ENCODE measurements around the gene ATG4D. TPM values are rescaled to one million over a fixed set of nuclear protein-coding genes. Genes with fewer than 3 reads are reported as not detected.

ATG4D gene
- total RNA-seq, 1 experiment from 2014 or later = 59.4 TPM

DNA sequence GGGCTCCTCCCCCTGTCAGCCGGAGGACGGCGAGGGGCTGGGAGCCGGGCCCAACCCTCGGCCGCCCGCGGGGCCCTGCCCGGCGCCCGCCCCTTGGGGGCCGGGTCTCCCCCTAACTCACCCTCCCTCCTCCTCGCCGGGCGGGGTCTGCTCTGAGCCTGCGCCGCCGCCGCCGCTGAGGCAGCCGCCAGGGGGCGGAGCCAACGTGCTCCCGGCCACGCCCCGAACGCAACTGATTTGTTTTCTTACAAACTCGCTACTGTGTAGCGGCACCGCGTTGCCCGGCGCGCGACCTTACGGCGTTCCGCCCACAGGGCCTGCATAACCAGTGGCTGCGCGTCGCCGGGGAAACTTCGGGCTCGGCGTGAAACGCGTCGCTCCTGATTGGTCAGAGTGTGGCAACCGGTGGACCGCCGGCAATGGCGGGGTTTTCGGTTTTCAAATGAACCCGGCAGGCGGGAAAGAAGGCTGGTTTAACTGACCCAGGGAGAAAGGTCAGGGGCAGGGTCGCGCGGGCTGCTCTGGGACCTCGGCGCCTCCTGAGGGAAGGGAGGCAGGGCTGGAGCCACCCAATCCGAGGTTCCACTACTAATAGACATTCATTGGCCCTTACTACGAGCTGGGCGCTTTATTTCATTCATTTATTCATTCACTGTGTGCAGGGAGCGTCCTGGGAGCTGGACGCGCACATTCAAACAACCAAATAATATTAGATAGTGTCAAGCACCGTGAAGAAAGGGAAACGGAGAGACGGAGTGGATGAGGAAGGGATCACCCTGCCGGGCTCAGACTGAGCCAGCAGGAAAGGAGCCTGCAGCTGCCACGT, 25.3 kb downstream of the ATG4D start, which contains the start of gene CDKN2D (continued):
- TF ChIP-seq, protein P1, sequence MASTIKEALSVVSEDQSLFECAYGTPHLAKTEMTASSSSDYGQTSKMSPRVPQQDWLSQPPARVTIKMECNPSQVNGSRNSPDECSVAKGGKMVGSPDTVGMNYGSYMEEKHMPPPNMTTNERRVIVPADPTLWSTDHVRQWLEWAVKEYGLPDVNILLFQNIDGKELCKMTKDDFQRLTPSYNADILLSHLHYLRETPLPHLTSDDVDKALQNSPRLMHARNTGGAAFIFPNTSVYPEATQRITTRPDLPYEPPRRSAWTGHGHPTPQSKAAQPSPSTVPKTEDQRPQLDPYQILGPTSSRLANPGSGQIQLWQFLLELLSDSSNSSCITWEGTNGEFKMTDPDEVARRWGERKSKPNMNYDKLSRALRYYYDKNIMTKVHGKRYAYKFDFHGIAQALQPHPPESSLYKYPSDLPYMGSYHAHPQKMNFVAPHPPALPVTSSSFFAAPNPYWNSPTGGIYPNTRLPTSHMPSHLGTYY (CRISPR knock-in tag; IDR thresholded peaks at IDR 0.05) = no peak
- peak; percentile 79 for TF ChIP-seq GABPB1 (CRISPR knock-in tag; IDR thresholded peaks at IDR 0.05)
- TF ChIP-seq, protein P2, sequence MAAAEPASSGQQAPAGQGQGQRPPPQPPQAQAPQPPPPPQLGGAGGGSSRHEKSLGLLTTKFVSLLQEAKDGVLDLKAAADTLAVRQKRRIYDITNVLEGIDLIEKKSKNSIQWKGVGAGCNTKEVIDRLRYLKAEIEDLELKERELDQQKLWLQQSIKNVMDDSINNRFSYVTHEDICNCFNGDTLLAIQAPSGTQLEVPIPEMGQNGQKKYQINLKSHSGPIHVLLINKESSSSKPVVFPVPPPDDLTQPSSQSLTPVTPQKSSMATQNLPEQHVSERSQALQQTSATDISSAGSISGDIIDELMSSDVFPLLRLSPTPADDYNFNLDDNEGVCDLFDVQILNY (CRISPR knock-in tag; IDR thresholded peaks at IDR 0.05) = peak; percentile 59; the same call in 1 of the 2 replicates
- 0 out of 2 replicates have a peak, but pooled peaks have one; percentile 40 for TF ChIP-seq CREM (CRISPR knock-in tag; IDR thresholded peaks at IDR 0.05)
- no peak for TF ChIP-seq JUN (CRISPR knock-in tag; IDR thresholded peaks at IDR 0.05)
- TF ChIP-seq, protein P3, sequence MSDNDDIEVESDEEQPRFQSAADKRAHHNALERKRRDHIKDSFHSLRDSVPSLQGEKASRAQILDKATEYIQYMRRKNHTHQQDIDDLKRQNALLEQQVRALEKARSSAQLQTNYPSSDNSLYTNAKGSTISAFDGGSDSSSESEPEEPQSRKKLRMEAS (CRISPR knock-in tag; IDR thresholded peaks at IDR 0.05) = peak; percentile 76
- TF ChIP-seq, protein P4, sequence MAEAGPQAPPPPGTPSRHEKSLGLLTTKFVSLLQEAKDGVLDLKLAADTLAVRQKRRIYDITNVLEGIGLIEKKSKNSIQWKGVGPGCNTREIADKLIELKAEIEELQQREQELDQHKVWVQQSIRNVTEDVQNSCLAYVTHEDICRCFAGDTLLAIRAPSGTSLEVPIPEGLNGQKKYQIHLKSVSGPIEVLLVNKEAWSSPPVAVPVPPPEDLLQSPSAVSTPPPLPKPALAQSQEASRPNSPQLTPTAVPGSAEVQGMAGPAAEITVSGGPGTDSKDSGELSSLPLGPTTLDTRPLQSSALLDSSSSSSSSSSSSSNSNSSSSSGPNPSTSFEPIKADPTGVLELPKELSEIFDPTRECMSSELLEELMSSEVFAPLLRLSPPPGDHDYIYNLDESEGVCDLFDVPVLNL (CRISPR knock-in tag; IDR thresholded peaks at IDR 0.05; ENCODE audit: borderline replicate concordance, low read depth) = peak; percentile 96
- TF ChIP-seq ETV6 (CRISPR knock-in tag; IDR thresholded peaks at IDR 0.05) = 0 out of 2 replicates have a peak, but pooled peaks have one; percentile 7
- TF ChIP-seq, protein P5, sequence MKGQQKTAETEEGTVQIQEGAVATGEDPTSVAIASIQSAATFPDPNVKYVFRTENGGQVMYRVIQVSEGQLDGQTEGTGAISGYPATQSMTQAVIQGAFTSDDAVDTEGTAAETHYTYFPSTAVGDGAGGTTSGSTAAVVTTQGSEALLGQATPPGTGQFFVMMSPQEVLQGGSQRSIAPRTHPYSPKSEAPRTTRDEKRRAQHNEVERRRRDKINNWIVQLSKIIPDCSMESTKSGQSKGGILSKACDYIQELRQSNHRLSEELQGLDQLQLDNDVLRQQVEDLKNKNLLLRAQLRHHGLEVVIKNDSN (CRISPR knock-in tag; IDR thresholded peaks at IDR 0.05) = no peak
- TF ChIP-seq, protein P6, sequence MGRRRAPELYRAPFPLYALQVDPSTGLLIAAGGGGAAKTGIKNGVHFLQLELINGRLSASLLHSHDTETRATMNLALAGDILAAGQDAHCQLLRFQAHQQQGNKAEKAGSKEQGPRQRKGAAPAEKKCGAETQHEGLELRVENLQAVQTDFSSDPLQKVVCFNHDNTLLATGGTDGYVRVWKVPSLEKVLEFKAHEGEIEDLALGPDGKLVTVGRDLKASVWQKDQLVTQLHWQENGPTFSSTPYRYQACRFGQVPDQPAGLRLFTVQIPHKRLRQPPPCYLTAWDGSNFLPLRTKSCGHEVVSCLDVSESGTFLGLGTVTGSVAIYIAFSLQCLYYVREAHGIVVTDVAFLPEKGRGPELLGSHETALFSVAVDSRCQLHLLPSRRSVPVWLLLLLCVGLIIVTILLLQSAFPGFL (CRISPR knock-in tag; IDR thresholded peaks at IDR 0.05; ENCODE audit: borderline replicate concordance) = no peak
- TF ChIP-seq, protein P7, sequence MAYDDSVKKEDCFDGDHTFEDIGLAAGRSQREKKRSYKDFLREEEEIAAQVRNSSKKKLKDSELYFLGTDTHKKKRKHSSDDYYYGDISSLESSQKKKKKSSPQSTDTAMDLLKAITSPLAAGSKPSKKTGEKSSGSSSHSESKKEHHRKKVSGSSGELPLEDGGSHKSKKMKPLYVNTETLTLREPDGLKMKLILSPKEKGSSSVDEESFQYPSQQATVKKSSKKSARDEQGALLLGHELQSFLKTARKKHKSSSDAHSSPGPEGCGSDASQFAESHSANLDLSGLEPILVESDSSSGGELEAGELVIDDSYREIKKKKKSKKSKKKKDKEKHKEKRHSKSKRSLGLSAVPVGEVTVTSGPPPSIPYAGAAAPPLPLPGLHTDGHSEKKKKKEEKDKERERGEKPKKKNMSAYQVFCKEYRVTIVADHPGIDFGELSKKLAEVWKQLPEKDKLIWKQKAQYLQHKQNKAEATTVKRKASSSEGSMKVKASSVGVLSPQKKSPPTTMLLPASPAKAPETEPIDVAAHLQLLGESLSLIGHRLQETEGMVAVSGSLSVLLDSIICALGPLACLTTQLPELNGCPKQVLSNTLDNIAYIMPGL (CRISPR knock-in tag; IDR thresholded peaks at IDR 0.05) = peak; percentile 43; the same call in 1 of the 2 replicates
- TF ChIP-seq ESRRA (CRISPR knock-in tag; IDR thresholded peaks at IDR 0.05; ENCODE audit: borderline replicate concordance) = no peak
- no peak for TF ChIP-seq TEAD1 (CRISPR knock-in tag; IDR thresholded peaks at IDR 0.05)
- TF ChIP-seq, protein P8, sequence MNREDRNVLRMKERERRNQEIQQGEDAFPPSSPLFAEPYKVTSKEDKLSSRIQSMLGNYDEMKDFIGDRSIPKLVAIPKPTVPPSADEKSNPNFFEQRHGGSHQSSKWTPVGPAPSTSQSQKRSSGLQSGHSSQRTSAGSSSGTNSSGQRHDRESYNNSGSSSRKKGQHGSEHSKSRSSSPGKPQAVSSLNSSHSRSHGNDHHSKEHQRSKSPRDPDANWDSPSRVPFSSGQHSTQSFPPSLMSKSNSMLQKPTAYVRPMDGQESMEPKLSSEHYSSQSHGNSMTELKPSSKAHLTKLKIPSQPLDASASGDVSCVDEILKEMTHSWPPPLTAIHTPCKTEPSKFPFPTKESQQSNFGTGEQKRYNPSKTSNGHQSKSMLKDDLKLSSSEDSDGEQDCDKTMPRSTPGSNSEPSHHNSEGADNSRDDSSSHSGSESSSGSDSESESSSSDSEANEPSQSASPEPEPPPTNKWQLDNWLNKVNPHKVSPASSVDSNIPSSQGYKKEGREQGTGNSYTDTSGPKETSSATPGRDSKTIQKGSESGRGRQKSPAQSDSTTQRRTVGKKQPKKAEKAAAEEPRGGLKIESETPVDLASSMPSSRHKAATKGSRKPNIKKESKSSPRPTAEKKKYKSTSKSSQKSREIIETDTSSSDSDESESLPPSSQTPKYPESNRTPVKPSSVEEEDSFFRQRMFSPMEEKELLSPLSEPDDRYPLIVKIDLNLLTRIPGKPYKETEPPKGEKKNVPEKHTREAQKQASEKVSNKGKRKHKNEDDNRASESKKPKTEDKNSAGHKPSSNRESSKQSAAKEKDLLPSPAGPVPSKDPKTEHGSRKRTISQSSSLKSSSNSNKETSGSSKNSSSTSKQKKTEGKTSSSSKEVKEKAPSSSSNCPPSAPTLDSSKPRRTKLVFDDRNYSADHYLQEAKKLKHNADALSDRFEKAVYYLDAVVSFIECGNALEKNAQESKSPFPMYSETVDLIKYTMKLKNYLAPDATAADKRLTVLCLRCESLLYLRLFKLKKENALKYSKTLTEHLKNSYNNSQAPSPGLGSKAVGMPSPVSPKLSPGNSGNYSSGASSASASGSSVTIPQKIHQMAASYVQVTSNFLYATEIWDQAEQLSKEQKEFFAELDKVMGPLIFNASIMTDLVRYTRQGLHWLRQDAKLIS (CRISPR knock-in tag; IDR thresholded peaks at IDR 0.05; ENCODE audit: borderline replicate concordance) = no peak
- TF ChIP-seq, protein P9, sequence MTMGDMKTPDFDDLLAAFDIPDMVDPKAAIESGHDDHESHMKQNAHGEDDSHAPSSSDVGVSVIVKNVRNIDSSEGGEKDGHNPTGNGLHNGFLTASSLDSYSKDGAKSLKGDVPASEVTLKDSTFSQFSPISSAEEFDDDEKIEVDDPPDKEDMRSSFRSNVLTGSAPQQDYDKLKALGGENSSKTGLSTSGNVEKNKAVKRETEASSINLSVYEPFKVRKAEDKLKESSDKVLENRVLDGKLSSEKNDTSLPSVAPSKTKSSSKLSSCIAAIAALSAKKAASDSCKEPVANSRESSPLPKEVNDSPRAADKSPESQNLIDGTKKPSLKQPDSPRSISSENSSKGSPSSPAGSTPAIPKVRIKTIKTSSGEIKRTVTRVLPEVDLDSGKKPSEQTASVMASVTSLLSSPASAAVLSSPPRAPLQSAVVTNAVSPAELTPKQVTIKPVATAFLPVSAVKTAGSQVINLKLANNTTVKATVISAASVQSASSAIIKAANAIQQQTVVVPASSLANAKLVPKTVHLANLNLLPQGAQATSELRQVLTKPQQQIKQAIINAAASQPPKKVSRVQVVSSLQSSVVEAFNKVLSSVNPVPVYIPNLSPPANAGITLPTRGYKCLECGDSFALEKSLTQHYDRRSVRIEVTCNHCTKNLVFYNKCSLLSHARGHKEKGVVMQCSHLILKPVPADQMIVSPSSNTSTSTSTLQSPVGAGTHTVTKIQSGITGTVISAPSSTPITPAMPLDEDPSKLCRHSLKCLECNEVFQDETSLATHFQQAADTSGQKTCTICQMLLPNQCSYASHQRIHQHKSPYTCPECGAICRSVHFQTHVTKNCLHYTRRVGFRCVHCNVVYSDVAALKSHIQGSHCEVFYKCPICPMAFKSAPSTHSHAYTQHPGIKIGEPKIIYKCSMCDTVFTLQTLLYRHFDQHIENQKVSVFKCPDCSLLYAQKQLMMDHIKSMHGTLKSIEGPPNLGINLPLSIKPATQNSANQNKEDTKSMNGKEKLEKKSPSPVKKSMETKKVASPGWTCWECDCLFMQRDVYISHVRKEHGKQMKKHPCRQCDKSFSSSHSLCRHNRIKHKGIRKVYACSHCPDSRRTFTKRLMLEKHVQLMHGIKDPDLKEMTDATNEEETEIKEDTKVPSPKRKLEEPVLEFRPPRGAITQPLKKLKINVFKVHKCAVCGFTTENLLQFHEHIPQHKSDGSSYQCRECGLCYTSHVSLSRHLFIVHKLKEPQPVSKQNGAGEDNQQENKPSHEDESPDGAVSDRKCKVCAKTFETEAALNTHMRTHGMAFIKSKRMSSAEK (CRISPR knock-in tag; IDR thresholded peaks at IDR 0.05; ENCODE audit: borderline replicate concordance) = 0 out of 2 replicates have a peak, but pooled peaks have one; percentile 47
- TF ChIP-seq, protein P10, sequence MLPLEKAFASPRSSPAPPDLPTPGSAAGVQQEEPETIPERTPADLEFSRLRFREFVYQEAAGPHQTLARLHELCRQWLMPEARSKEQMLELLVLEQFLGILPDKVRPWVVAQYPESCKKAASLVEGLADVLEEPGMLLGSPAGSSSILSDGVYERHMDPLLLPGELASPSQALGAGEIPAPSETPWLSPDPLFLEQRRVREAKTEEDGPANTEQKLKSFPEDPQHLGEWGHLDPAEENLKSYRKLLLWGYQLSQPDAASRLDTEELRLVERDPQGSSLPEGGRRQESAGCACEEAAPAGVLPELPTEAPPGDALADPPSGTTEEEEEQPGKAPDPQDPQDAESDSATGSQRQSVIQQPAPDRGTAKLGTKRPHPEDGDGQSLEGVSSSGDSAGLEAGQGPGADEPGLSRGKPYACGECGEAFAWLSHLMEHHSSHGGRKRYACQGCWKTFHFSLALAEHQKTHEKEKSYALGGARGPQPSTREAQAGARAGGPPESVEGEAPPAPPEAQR (CRISPR knock-in tag; IDR thresholded peaks at IDR 0.05) = no peak
- peak; percentile 86 for TF ChIP-seq FOXK1 (CRISPR knock-in tag; IDR thresholded peaks at IDR 0.05)
